GM04504 (cell line): ENCODE measurements around the gene MYO1B.

Experiments
- DNase-seq: peaks from one replicate; pipeline ENCODE4 v3.0.0-alpha.2; 2012; ENCODE audit warnings: low read depth

MYO1B gene

GRCh38 chr2:191362841-191363240 lies 117.6 kb downstream of the MYO1B start:
- DNase-seq = no peak

DNA sequence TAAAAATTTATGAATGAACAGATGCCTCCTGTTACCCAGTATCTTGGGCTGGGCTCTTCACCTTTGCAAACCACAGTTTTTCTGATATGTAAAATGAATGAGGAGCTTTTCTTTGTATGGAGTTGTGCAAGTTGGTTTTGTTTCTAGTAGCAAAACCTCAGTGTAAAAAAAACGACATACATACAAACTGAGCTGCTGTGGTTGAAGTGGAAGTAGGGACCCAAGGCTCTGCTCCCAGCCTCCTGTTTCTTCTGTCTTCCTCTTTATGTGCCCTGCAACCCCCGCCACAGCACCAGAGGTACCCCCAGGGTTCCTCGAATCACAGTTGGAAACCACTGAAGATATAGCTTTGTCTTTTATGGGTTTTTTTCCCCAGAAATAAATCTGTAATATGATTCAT lies 118.1 kb downstream of the MYO1B start:
- DNase-seq = no peak

- DNase-seq = no peak
These were observed 119.9 kb downstream of the MYO1B start for GRCh38 chr2:191365089-191365488.

DNA sequence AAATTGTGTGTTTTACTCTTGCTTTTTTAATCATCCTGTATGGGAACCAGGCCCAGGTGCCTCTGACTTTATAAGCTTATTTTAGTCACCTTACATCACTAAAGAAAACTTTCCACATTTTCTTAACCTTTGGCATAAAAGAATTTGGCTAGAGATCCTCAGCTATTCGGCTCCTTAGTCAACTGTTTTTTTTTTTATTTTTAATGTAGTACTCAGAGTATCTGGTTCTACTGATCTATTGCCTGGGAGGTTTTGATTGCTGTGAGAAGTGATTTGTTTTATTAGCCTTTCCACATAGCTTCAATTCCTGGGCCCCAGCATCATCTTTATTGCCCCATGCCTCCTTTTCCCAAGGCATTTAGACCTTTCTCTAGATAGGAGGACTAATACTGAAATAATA lies 121.0 kb downstream of the MYO1B start:
- DNase-seq = peak; percentile 86

DNA sequence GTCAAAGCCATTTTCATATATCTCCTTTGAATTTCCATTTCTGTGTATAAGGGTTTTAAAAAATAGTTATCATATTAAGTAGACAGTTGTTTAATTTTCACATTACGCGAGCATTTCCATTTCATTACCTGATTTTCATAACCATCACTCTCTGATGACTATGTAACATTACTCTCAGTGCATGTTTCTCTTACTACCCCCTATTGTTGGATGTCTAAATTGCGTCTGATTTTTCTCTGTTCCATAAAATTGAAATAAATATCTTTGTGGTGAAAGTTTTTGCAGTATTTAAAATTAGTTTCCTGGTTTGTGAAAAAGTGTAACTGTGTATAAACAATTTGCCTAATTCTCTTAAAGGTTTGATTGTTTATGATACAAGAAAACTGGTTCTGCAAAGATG lies 123.8 kb downstream of the MYO1B start:
- DNase-seq = no peak

- DNase-seq = no peak
These were observed 129.2 kb downstream of the MYO1B start for GRCh38 chr2:191374366-191374765.

DNA sequence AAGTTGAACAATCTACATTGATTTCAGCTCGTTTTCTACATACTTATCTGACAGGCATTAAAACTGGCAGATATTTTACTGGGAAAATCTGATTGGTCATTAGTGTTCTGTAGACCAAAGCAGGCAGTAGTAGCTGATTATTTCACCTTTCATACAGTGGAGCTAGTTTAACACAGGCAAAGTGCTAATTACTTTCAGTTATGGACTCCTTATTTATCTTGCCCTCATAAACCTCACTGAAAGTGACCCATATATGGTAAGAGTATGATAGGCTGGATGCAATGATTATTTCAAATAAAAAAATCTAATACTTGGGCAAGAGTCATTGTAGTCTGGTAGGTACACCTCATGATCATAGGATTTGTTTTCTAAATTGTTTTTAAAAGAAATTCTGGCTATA lies 129.7 kb downstream of the MYO1B start:
- no peak for DNase-seq

DNA sequence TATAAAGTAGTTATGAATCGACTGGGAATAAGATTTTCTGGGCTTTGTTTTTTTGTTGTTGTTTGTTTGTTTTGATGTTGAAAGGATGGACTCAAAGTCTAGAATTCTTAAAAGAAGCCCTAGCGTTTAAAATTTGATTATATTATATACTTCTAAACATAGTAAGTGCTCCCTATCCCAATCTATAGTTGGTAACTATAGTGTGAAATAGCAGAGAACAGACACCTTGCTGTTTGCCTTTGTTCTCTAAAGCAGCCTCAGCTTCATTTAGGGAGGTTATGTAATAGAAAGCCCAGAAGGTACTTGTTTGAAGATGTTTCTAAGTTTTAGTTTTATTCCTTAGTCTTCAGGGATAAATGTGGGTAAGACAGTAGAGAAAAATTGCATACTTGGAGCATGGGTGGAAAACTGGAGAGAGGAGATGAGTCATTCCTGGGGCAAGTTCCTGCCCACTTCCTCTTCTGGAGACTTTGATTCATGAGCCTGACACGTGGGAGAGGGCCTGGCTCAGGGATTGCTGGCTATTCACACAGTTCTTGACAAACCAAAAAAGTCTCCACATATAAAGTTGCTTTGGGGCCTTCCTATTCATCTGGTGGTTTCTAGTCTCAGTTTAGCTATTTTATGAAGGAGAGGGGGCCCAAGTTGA lies 131.9 kb downstream of the MYO1B start:
- peak; percentile 88 for DNase-seq

GRCh38 chr2:191379375-191379774 lies 134.2 kb downstream of the MYO1B start:
- DNase-seq = no peak

DNA sequence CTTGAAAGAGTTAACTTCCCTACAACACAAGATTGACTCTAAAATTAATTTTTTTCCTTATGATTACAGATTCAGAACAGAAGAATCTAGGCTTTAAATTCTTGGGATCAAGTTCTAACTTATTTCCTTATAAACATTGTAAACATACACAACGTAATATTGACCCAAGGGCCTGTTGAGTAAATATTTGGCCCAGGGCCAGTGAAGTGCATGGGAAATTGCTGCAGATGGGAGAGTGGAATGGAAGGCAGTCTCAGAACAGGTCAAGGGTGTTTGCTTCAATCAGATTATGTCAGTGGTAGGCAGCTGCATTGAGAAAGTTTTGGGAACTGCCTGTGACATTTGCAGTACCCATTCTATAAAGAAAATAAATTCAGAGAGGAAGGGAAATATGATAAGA lies 137.6 kb downstream of the MYO1B start:
- no peak for DNase-seq

DNA sequence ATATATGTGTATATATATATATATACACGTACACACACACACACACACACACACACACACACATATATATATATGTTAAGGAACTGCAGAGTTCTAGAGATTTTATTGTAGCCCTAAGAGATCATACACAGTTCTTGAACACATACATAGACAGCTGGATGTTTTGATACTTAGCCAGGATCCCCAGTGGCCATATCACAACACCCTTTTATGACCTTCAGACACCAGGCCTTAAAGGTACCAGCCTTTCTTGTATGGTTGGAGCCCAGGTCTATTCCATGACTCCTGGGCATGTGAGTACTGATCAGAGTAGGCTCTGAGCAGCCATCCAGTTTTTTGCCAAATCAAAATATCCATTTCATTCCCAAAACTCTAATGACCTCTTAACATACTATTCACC lies 138.3 kb downstream of the MYO1B start:
- DNase-seq = no peak

- DNase-seq = no peak
These were observed 139.6 kb downstream of the MYO1B start for GRCh38 chr2:191384829-191385228.

- DNase-seq = no peak
These were observed 140.4 kb downstream of the MYO1B start for GRCh38 chr2:191385416-191386160.

GRCh38 chr2:191386938-191387536 lies 141.8 kb downstream of the MYO1B start:
- DNase-seq = peak; percentile 54

DNA sequence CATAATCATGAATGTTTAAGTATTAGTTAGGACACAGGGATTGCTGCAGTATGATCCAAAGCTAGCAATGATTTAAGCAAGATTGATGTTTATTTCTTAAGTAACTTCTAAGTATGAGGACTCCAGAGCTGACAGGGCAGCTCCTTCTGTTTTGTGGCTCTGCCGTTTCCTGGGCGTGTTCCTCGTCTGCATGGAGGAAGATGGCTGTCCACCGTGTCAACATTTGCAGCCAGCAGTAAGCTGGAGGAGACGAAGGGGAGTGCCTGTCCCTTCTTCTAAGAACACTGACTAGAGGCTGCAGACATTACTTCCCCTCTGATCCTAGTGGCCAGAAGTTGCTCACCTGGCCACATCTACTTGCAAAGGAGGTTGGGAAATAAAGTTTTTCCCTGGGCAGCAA lies 144.1 kb downstream of the MYO1B start:
- DNase-seq = no peak

DNA sequence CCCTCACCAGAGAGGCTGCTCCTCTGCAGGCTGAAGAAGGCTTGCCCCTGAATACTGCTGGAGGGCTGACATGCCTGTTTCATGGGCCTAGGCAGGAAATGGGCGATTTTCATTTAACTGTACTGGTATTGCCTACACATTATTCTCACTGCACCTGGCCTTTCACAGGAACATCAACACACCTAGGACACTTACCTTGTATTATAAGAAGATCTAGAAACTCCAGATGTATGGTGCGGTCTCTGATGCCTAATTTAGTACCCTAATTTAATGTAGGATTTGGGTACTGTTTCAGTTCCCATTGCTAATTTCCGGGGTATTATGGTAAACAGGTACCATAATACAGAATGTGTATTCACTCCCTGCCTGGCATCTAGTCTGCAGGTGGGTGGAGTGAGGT lies 146.0 kb downstream of the MYO1B start:
- no peak for DNase-seq

DNA sequence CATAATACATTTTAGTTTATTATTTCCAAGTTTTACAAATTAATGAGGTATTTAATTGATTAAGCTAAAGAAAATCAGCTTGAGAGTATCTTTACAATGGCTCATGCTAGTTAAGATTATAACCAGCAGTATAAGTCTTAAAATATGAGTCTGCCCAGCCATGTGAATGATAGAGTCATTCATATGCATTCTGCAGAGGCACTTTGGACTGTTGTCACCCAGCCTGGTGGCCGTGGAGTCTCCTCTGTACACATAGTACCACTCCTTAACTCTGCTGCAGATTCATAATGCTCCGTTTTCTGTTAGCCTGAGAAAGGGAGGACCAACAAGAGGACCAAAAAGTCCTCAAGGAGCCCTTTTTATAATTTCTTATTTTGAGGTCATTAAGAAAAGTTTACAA lies 148.8 kb downstream of the MYO1B start:
- no peak for DNase-seq

DNA sequence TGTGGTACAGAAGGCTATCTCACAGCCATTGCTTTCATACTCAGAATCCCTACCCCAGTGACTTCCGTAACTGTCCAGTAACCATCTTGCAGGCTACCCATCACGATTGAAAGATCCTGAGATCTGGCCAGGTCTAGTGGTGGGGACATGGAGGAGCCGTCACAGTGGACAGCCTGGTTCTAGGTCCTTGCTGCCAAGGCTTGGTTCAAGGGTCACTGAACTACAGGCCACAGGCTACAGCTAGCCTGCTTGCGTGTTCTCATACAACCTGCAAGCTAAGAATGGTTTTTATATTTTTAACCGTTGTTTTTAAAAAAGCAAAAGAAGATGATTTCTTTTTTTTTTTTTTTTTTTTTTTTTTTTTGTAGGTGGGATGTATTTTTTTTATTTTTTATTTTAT lies 151.6 kb downstream of the MYO1B start:
- DNase-seq = no peak

GRCh38 chr2:191399601-191400000 lies 154.4 kb downstream of the MYO1B start:
- no peak for DNase-seq

- peak; percentile 47 for DNase-seq
These were observed 156.1 kb downstream of the MYO1B start for GRCh38 chr2:191401287-191401686.

- DNase-seq = no peak
These were observed 157.9 kb downstream of the MYO1B start for GRCh38 chr2:191402966-191403565.

DNA sequence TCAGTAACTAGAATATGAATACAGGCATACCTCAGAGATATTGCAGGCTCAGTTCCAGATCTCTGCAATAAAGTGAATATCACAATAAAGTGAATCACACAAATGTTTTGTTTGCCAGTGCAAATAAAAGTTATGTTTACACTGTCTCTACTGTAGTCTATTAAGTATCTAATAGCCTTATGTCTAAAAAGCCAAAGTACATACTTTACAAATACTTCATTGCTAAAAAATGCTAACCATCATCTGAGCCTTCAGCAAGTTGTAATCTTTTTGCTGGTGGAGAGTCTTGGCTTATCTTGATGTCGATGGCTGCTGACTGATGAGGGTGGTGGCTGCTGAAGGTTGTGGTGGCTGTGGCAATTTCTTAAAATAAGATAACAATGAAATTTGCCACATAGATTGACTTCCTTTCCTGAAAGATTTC lies 159.4 kb downstream of the MYO1B start:
- no peak for DNase-seq

DNA sequence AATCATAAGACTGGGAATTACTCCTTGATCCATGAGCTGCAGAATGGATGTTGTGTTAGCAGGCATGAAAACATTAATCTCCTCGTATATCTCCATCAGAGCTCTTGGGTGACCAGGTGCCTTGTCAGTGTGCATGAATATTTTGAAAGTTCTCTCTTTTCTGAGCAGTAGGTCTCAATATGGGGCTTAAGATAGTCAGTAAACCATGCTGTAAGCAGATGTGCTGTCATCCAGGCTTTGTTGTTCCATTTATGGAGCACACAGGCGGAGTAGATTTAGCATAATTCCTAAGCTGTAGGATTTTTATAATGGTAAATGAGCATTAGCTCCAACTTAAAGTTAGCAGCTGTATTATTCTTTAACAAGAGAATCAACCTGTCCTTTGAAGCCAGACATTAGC lies 160.3 kb downstream of the MYO1B start:
- DNase-seq = no peak
